Thoracic aorta (tissue), 2 donors: Measurements from ENCODE around the gene EIF4E2. TPM values are rescaled to one million over a fixed set of nuclear protein-coding genes. Genes with fewer than 3 reads are reported as not detected.

Experiments
- ATAC-seq: fragments of 150-250 bp; one replicate; pipeline ENCODE4 v1.8.0; 2017; ENCODE audit warnings: low read depth; ENCODE audit not compliant: insufficient number of reproducible peaks, low FRiP score
- DNase-seq: peaks from one replicate; pipeline ENCODE4 v3.0.0-alpha.2; 2020; ENCODE audit warnings: low spot score
- H3K27ac ChIP-seq, 2 donors: fragments of 200-600 bp; sonication (generic); 1 replicate in 1 of 2; 2 replicates in 1 of 2; pipeline ENCODE4 v1.5.1; 2016; ENCODE audit warnings: mild to moderate bottlenecking in 2 of 2, moderate library complexity in 2 of 2
- H3K27me3 ChIP-seq: fragments of 200-600 bp; sonication (generic); replicated peaks from 2 replicates; pipeline ENCODE4 v1.6.0; 2016; ENCODE audit warnings: mild to moderate bottlenecking; ENCODE audit not compliant: insufficient read depth
- H3K36me3 ChIP-seq: fragments of 200-600 bp; sonication (generic); one replicate; pipeline ENCODE4 v1.5.1; 2016
- H3K4me1 ChIP-seq, 2 donors: fragments of 200-600 bp; sonication (generic); 1 replicate in 1 of 2; 2 replicates in 1 of 2; pipeline versions ENCODE4 v1.5.1 to v1.6.0; 2016; ENCODE audit warnings: low read depth in 2 of 2, mild to moderate bottlenecking in 1 of 2; ENCODE audit not compliant: control insufficient read depth in 1 of 2
- H3K4me3 ChIP-seq: fragments of 200-600 bp; sonication (generic); 2 replicates; pipeline ENCODE4 v1.5.1; 2016; ENCODE audit warnings: mild to moderate bottlenecking
- H3K9me3 ChIP-seq: fragments of 200-600 bp; sonication (generic); 2 replicates; pipeline ENCODE4 v1.5.1; 2016
- total RNA-seq, 2 donors: library from RNA; depleted of rRNA; stranded (reverse); fragments of >200 nt; gene quantifications; one replicate each; pipeline versions ENCODE4 v1.1.0 to v1.2.3, GENCODE V29; 2016
- TF ChIP-seq, protein P1 (sequence below): fragments of 200-600 bp; sonication (generic); IDR thresholded peaks from one replicate; pipeline ENCODE4 v1.5.1; 2019; ENCODE audit warnings: antibody characterized with exemption

The EIF4E2 gene, protein sequence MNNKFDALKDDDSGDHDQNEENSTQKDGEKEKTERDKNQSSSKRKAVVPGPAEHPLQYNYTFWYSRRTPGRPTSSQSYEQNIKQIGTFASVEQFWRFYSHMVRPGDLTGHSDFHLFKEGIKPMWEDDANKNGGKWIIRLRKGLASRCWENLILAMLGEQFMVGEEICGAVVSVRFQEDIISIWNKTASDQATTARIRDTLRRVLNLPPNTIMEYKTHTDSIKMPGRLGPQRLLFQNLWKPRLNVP
- 10 to 100 TPM; 42.2 to 51.1 TPM for total RNA-seq

DNA sequence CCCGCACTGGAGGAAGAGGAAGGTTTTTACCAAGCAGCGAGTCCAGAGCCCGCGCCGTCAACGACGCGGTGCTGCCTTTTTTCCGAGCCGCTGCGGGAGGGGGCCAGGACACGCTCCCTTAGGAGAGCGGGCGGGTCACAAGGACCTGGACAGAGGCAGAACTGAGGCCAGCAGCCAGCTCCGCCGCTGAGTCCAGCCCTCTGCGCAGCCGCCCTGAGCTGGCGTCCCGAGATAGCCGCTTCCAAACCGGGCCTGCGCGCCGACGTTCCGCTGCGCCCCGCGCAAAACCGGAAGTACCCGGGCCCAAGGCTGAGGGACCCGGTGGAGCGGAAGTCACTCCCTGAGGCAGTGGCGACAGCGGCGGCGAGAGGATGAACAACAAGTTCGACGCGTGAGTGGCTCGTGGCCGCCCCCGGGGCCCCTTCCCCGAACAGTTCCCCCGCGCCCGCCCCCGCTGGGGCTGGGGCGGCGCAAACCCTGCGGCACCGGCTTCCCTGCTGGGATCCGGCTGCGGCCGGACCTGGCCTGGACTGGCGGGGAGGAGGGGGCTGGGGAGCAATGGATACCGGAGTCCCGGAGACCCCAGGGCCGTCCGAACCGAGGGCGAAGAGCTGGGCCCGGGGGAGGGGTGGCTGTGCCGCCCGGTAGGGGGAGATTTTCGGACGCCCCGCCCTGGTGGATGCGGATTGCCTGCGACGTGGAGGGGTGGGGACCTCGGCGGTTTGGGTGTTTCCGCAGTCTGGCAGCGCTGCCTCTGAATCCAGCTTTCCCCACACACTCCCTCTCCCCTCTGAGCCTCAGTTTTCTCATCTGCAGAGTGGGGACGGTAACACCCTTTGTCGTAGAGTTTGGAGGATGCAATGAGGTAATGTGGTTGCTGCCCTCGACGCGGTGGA lies at the start of gene EIF4E2, which contains the start of gene TIGD1:
EIF4E2 (plus strand) TSS at position 336 of the 896 bp plus-strand sequence; CDS start at position 372, 36 bp downstream.
TIGD1 (minus strand) TSS at position 204 of the 896 bp plus-strand sequence. CDS start 675 bp downstream, outside the sequence.
- TF ChIP-seq, protein P1, sequence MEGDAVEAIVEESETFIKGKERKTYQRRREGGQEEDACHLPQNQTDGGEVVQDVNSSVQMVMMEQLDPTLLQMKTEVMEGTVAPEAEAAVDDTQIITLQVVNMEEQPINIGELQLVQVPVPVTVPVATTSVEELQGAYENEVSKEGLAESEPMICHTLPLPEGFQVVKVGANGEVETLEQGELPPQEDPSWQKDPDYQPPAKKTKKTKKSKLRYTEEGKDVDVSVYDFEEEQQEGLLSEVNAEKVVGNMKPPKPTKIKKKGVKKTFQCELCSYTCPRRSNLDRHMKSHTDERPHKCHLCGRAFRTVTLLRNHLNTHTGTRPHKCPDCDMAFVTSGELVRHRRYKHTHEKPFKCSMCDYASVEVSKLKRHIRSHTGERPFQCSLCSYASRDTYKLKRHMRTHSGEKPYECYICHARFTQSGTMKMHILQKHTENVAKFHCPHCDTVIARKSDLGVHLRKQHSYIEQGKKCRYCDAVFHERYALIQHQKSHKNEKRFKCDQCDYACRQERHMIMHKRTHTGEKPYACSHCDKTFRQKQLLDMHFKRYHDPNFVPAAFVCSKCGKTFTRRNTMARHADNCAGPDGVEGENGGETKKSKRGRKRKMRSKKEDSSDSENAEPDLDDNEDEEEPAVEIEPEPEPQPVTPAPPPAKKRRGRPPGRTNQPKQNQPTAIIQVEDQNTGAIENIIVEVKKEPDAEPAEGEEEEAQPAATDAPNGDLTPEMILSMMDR: peak; percentile 37
- Histone ChIP-seq H3K4me3 (peak within 1 kb of the TSS; percentile 94), H3K27me3 (no peaks in the 10 kb centered on the region), H3K4me1 (peaks cover 17 to 50% of the 10 kb centered on the region in 2 donors), H3K9me3 (no peaks in the 10 kb centered on the region), H3K36me3 (no peaks in the 10 kb centered on the region), H3K27ac (peak within 1 kb of the TSS; percentile 98 to 99)
- DNase-seq (peak; percentile 70), ATAC-seq (peak; percentile 80)

DNA sequence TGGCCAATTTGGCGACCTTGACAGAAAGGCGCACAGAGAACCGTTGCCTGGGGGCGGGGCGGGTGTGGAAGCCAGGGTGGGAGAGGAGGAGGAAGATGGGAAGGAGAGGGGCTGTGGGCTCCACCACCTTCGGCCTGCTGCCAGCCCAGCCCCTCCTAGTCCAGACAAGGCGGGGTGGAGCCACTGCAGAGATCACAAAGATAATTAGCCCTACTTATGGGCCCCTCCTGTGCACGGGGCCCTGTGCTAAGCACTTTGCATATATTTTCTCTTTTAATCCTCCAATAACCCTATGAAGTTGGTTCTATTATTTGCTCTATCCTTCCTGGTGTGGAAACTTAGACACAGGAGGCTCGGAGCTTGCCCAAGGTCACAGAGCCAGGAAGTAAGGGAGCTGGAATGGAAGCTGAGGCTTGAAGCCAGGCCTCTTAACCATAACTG lies 49.1 kb upstream of the EIF4E2 start:
- H3K4me3 ChIP-seq: no peak overlapping the region
- no peak overlapping the region for H3K27ac ChIP-seq
- peaks cover 7 to 16% of the 10 kb centered on the region in 2 donors for H3K4me1 ChIP-seq
- no peaks in the 10 kb centered on the region for H3K27me3 ChIP-seq
- DNase-seq: no peak
- H3K9me3 ChIP-seq: no peaks in the 10 kb centered on the region
- TF ChIP-seq, protein P1: no peak
- no peak for ATAC-seq
- H3K36me3 ChIP-seq: no peaks in the 10 kb centered on the region

DNA sequence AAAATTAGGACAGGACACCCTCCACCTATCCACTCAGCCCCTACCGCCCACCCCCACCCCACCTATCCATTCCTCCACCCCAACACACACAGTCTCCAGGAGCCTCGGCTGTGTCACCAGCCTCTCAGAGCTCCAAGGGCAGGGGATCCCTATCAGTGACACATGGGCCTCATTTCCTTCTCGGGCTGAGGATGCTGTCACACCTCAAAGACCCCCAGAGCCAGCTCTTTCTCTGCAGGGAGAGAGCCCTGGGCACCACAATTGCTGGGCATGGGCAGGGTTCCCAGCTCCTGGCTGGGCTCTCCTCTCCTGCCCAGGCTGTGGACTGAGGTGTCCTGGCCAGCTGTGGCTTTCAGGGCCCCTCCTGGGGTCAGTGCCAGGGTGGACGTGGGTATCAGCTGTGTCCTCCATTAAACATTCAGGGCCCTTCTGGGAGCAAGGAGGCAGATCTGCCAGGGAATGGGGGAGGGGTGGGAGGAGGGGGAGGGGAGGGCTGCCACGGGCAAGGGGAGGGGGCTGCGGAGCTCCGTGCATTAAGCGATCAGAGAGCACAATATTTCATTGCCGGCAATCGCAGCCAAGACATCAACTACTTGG lies 48.6 kb upstream of the EIF4E2 start:
- H3K27ac ChIP-seq: no peak overlapping the region
- no peak overlapping the region for H3K4me3 ChIP-seq
- H3K27me3 ChIP-seq: no peaks in the 10 kb centered on the region
- H3K9me3 ChIP-seq: no peaks in the 10 kb centered on the region
- peaks cover 7 to 16% of the 10 kb centered on the region in 2 donors for H3K4me1 ChIP-seq
- DNase-seq (no peak), ATAC-seq (no peak)
- TF ChIP-seq, protein P1: no peak
- H3K36me3 ChIP-seq: no peaks in the 10 kb centered on the region

DNA sequence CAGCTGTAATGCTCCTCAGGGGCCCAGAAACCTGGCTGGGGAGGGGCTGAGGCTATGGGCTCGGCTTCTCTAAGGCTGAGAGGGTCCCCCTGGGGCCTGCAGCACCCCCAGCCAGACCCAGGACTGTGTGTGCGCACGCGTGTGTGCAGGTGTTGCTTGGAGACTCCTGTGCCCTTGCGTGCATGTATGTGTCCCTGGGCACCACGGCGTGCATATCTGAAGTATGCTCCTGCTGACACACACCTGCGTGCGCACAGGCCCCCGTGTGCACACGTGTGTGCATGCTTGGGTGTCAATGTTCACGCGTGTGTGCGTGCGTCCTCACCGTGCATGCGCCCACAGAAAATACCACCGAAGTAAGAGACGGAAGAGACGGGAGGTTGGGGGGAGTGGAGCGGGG lies 48.0 kb upstream of the EIF4E2 start:
- peaks cover 7 to 16% of the 10 kb centered on the region in 2 donors for H3K4me1 ChIP-seq
- ATAC-seq (no peak), DNase-seq (no peak)
- peak overlapping the region; percentile 73 for H3K4me3 ChIP-seq
- TF ChIP-seq, protein P1: no peak
- no peak overlapping the region for H3K27ac ChIP-seq
- H3K36me3 ChIP-seq: no peaks in the 10 kb centered on the region
- H3K9me3 ChIP-seq: no peaks in the 10 kb centered on the region
- no peaks in the 10 kb centered on the region for H3K27me3 ChIP-seq
